GM18498 (cell line): Measurements from ENCODE around the gene CHRM1.

Experiments used
- ATAC-seq: cut with Tn5 transposase; IDR thresholded peaks from one replicate; pipeline ENCODE4 v1.9.1; 2021; ENCODE audit warnings: mild to moderate bottlenecking, moderate library complexity; ENCODE audit not compliant: unreplicated experiment

The CHRM1 gene

GRCh38 chr11:62925745-62926679 lies 4.8 kb upstream of the CHRM1 start:
- ATAC-seq = no peak

- no peak for ATAC-seq
Observed at GRCh38 chr11:62925308-62925707, 4.1 kb upstream of the CHRM1 start.

- ATAC-seq = no peak
Observed at GRCh38 chr11:62923601-62924411, 2.6 kb upstream of the CHRM1 start.

GRCh38 chr11:62922653-62923431 lies 1.7 kb upstream of the CHRM1 start:
- no peak for ATAC-seq

- no peak for ATAC-seq
Observed at GRCh38 chr11:62922189-62922589, 1.0 kb upstream of the CHRM1 start.

- no peak for ATAC-seq
Observed at GRCh38 chr11:62921573-62922188, 518 bp upstream of the CHRM1 start.

GRCh38 chr11:62919898-62920640 lies 1.1 kb downstream of the CHRM1 start:
- no peak for ATAC-seq

GRCh38 chr11:62919476-62919875 lies 1.7 kb downstream of the CHRM1 start:
- ATAC-seq = no peak

GRCh38 chr11:62918531-62918930 lies 2.6 kb downstream of the CHRM1 start:
- ATAC-seq = no peak

GRCh38 chr11:62917906-62918502 lies 3.2 kb downstream of the CHRM1 start:
- no peak for ATAC-seq

- no peak for ATAC-seq
Observed at GRCh38 chr11:62914416-62914815, 6.7 kb downstream of the CHRM1 start.

GRCh38 chr11:62912268-62912667 lies 8.9 kb downstream of the CHRM1 start:
- ATAC-seq = no peak

GRCh38 chr11:62911137-62912130 lies 9.7 kb downstream of the CHRM1 start:
- ATAC-seq = no peak

GRCh38 chr11:62910141-62910882 lies 10.9 kb downstream of the CHRM1 start:
- ATAC-seq = no peak

GRCh38 chr11:62909107-62909894 lies 11.9 kb downstream of the CHRM1 start:
- ATAC-seq = no peak

GRCh38 chr11:62908468-62909072 lies 12.6 kb downstream of the CHRM1 start:
- no peak for ATAC-seq
